Measurements from ENCODE around the gene DNAJC19.

DNAJC19 gene

DNA sequence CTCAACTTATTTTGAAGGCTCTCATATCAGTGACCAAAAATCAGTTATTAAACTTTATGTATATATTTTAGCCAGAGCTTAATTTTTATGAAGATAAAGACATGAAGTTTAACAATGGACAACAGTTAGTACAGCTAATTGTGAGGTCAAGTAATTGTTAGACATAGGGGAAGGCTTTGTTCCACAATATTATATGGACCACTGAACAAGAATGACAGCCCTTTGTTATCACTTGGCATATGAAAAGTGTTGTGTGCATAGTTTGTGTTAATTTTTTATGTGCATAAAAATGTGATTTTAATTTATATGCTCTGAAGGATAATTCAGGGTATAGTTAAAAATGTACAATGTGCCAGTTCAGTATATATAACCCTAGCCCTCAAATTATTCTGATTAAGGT, 12.0 kb downstream of the DNAJC19 start:
- H3K4me3 ChIP-seq (ENCODE audit: low read depth in 1 of 2, low read length in 1 of 2): no peak overlapping the region
- H3K27me3 ChIP-seq: no peaks in the 10 kb centered on the region
- H3K9me3 ChIP-seq: no peaks in the 10 kb centered on the region
- no peak overlapping the region for H3K27ac ChIP-seq
- H3K36me3 ChIP-seq: peaks cover 24% of the 10 kb centered on the region
- H3K4me1 ChIP-seq (ENCODE audit: control insufficient read depth in 1 of 2, insufficient read depth in 1 of 2, low read depth in 1 of 2, low read length in 1 of 2): peaks cover 13 to 18% of the 10 kb centered on the region in 2 experiments
- TF ChIP-seq, protein P1, sequence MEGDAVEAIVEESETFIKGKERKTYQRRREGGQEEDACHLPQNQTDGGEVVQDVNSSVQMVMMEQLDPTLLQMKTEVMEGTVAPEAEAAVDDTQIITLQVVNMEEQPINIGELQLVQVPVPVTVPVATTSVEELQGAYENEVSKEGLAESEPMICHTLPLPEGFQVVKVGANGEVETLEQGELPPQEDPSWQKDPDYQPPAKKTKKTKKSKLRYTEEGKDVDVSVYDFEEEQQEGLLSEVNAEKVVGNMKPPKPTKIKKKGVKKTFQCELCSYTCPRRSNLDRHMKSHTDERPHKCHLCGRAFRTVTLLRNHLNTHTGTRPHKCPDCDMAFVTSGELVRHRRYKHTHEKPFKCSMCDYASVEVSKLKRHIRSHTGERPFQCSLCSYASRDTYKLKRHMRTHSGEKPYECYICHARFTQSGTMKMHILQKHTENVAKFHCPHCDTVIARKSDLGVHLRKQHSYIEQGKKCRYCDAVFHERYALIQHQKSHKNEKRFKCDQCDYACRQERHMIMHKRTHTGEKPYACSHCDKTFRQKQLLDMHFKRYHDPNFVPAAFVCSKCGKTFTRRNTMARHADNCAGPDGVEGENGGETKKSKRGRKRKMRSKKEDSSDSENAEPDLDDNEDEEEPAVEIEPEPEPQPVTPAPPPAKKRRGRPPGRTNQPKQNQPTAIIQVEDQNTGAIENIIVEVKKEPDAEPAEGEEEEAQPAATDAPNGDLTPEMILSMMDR (IDR thresholded peaks at IDR 0.05): no peak

DNA sequence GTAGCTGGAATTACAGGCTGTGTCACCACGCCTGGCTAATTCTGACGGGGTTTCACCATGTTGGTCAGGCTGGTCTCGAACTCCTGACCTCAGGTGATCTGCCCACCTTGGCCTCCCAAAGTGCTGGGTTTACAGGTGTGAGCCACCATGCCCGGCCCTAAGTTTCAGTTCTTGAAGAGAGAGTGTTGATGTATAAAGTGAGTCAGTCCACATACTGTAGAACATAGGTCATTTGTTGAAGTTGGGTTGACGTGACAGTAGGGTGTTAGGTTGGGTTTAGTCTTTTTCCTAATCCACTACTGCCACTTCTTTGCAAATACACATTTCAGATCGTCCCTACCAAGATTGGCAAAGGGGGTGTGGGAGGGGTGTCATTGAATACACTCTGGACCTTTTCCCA, 15.2 kb downstream of the DNAJC19 start:
- Histone ChIP-seq H3K27me3 (no peaks in the 10 kb centered on the region), H3K4me3 (ENCODE audit: low read depth in 1 of 2, low read length in 1 of 2) (no peak overlapping the region), H3K4me1 (ENCODE audit: control insufficient read depth in 1 of 2, insufficient read depth in 1 of 2, low read depth in 1 of 2, low read length in 1 of 2) (peaks cover 13 to 23% of the 10 kb centered on the region in 2 experiments), H3K36me3 (peaks cover 56% of the 10 kb centered on the region), H3K27ac (no peak overlapping the region), H3K9me3 (no peaks in the 10 kb centered on the region)
- TF ChIP-seq, protein P1 (IDR thresholded peaks at IDR 0.05): no peak

DNA sequence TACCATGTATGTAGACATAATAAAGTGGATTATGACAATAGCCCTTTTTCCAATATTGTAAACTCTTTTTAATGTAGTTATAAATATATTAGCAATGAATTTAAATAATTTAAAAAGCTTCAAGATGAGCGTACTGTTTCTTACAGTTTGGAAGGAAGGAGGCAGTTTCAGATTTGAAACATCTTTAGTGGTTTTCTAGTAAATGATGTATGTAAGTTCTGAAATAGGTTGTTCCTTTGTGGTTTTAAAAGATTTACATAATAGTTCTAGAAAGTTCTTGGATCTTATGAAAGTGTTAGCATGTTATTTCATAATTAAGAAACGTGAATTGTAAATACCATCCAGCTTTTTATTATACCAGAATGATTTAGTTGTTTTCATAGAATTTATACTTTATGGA, 16.0 kb downstream of the DNAJC19 start:
- Histone ChIP-seq H3K4me1 (ENCODE audit: control insufficient read depth in 1 of 2, insufficient read depth in 1 of 2, low read depth in 1 of 2, low read length in 1 of 2) (peaks cover 13 to 23% of the 10 kb centered on the region in 2 experiments), H3K4me3 (ENCODE audit: low read depth in 1 of 2, low read length in 1 of 2) (no peak overlapping the region), H3K27ac (peak overlapping the region; percentile 22), H3K36me3 (peaks cover 57% of the 10 kb centered on the region), H3K27me3 (no peaks in the 10 kb centered on the region), H3K9me3 (no peaks in the 10 kb centered on the region)
- TF ChIP-seq, protein P1 (IDR thresholded peaks at IDR 0.05): no peak

DNA sequence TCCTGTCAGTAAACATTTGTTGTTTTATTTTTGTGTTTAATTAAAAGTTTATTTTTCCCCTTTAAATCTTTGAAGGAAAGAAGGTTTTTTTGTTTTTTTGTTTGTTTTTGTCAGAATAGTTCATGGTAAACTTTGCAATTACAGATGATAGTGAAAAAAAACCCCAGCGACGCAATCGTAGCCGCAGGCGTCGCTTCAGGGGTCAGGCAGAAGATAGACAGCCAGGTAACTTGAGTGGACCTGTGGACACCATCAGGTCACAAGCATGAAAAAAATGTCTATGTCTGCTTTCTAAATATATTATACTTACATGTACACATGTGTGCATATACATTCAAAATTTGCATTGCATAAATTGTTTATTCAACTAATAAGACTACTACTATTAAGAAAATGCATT, 18.6 kb downstream of the DNAJC19 start:
- no peaks in the 10 kb centered on the region for H3K27me3 ChIP-seq
- H3K4me3 ChIP-seq (ENCODE audit: low read depth in 1 of 2, low read length in 1 of 2): no peak overlapping the region
- TF ChIP-seq, protein P1 (IDR thresholded peaks at IDR 0.05): no peak
- H3K4me1 ChIP-seq (ENCODE audit: control insufficient read depth in 1 of 2, insufficient read depth in 1 of 2, low read depth in 1 of 2, low read length in 1 of 2): peaks cover 13 to 23% of the 10 kb centered on the region in 2 experiments
- H3K9me3 ChIP-seq: no peaks in the 10 kb centered on the region
- no peak overlapping the region for H3K27ac ChIP-seq
- H3K36me3 ChIP-seq: peaks cover 57% of the 10 kb centered on the region

GRCh38 chr3:180962530-180962929, 27.0 kb downstream of the DNAJC19 start:
- Histone ChIP-seq H3K27me3 (no peaks in the 10 kb centered on the region), H3K36me3 (peaks cover 85% of the 10 kb centered on the region), H3K27ac (no peak overlapping the region), H3K4me3 (ENCODE audit: low read depth in 1 of 2, low read length in 1 of 2) (no peak overlapping the region), H3K4me1 (ENCODE audit: control insufficient read depth in 1 of 2, insufficient read depth in 1 of 2, low read depth in 1 of 2, low read length in 1 of 2) (no peaks in the 10 kb centered on the region), H3K9me3 (no peaks in the 10 kb centered on the region)
- TF ChIP-seq, protein P1 (IDR thresholded peaks at IDR 0.05): no peak

DNA sequence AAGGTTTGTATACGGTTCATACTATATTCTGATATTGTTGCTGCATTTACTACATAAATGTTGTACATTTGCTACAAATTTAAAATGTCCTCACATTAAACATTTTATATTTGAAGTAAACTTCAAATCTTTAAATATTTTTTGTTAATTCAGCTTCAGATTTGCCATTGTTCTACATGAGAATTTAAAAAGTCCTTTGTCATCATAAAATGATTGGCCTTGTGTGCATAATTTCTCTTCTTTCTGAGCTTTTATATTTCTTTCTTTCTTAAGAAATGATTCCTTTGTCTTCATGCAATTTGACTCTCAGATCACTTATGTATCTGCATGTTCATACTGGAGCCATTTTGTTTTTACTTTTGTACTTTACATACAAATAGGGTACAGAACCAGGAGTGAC, 28.0 kb downstream of the DNAJC19 start:
- Histone ChIP-seq H3K4me1 (ENCODE audit: control insufficient read depth in 1 of 2, insufficient read depth in 1 of 2, low read depth in 1 of 2, low read length in 1 of 2) (no peaks in the 10 kb centered on the region), H3K4me3 (ENCODE audit: low read depth in 1 of 2, low read length in 1 of 2) (no peak overlapping the region), H3K27me3 (no peaks in the 10 kb centered on the region), H3K36me3 (peaks cover 91% of the 10 kb centered on the region), H3K9me3 (no peaks in the 10 kb centered on the region), H3K27ac (no peak overlapping the region)
- TF ChIP-seq, protein P1 (IDR thresholded peaks at IDR 0.05): no peak

All from neutrophil (primary cell).